Measurements from ENCODE around the gene TGFB3. TPM values are rescaled to one million over a fixed set of nuclear protein-coding genes. Genes with fewer than 3 reads are reported as not detected.
"Not testable (repeated sequence)": the region's sequence is repeated elsewhere in the genome, so short reads cannot be mapped to it uniquely, and the experiment has no call there.

Gene TGFB3
- 2.6 and 3.1 TPM in 2 replicates for total RNA-seq

DNA sequence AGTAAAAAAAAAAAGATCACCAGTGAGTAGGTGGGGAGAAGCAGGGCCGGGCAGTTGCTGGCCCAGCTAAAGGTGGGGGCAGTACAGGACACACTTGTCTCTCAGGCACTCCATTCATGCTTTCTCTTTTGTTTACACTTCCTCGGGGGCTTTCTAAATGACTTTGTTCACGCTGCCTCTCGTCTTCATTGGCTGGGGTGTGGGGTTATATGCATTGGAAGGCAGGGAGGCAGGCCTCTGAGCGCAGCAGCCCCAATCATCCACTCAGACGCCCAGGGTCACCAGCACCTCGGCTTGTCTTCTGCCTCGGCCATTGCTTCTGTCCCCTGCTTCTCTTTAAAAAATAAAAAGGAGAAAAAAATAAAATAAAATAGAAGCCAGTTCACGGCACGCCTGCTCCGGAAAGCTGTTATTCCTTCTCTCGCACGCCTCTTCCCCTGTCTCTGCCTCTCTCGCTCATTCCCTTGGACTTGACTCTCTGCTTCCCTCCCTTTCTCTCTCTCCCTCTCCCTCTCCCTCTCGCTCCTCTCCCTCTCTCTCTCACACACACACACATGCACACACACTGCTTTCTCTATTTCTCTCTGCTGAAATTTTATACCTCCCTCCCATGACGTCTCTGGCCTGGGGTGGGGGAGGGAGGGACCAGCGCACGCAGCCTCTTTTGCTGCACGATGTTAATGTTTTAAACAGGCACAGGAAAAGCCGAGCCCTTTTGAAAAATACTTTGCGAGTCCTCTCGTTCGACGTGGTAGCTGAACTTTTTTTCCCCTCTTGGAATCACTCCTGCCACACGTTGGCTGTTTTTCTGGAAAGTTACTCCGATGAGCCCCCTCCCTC is at the start of gene TGFB3:
Gene TGFB3, minus strand, starts transcription at position 570 of the 840 bp plus-strand sequence. CDS start 1,102 bp downstream, outside the sequence.
- DNase-seq (ENCODE audit: low read depth, low spot score) = peak; percentile 41

DNA sequence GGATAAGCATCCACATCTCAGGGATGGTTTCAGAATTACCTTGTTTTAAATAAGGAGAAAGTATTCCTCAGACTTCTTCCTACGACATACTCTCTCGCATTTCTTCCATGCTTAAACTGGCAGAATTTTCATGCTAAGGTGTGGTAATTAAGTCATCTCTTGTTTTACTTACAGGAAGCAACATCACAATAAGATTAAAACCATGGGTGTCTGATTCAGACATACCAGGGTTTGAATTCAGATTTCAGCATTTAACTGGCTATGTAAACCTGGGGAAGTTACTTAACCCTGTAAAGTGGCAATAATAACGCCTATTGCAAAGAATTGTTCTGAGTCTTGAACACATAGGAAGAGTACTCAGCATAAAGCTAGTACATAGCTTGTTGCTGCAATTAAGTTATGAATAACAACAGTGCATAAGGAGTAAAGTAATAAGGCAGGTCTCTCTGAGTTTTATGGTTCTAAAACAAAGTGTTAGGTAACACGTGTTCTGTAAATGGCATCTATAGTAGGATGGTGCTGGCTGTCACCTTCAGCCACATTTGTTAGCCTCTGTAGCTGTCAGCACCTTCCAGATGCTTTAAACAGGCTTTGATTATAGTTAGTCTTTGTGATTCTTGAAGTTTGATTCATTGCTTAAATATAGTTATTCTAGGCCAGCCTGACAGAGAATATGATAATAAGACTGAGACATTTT is 42.6 kb upstream of the TGFB3 start:
- DNase-seq (ENCODE audit: low read depth, low spot score) = no peak

DNA sequence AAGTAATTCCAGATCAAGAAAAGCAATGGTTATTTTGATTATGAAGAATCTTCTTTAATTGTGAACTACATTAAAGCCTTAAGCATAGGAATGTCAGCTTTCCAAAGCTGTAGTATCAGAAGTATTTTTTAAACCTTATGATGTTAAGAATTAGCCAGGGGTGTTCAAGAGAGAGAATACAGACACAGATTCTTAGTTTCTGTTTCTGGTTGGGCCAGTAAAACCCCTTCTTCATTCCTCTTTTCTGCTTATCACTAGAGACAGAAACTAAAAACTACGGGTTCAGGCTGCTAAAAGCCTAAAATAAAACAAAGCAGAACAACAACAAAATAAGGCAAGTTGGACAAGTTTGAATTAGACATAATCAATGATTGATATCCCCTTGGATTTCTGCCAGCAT is 42.0 kb upstream of the TGFB3 start:
- DNase-seq (ENCODE audit: low read depth, low spot score) = no peak

DNA sequence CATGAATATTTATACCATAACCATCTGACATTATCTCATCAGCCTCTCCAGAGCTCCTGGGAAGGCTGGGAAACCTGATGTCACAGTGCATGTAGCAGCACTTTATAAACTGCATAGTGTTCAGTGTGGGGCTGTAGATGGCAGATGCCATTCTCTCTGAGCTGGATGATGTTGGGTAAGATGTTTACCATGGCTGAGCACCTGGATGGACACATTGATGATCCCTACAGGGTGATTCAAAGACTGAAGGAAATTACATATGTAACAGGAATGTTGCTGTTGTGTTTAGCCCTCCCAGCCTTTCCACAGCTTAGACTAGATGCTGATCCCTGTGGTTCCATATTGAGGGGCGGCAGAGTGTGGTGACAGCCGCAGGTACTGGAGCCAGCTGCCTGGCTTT is 41.2 kb upstream of the TGFB3 start:
- DNase-seq (ENCODE audit: low read depth, low spot score) = no peak

DNA sequence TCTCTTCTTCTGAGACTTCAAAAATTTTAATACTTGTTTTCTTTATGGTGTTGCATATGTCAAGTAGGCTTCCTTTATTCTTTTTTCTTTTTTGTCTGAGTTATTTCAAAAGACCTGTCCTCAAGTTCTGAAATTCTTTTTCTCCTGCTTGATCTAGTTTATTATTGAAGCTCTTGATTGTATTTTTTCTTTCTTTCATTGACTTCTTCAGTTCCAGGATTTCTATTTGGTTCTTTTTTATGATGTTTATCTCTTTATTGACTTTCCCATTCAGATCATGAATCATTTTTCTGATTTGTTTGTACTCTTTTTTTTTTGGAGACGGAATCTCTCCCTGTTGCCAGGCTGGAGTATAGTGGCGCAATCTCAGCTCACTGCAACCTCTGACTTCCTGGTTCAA is 37.9 kb upstream of the TGFB3 start:
- DNase-seq (ENCODE audit: low read depth, low spot score) = no peak

DNA sequence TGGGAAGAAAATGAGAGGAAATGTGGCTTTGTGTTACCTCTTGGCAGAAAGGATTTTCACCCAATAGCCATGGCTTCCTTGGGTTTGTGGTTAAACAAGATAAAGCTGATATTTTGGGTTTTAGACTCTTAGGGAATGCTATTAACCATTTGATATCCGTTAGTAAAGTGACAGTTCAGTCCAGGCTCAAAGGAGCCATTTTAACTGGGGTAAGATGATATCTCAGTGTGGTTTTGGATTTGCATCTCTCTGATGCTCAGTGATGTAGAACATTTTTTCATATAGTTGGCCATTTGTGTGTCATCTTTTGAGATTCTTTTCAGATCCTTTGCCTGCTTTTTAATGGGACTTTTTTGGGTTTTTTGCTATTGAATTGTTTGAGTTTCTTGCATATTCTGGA is 33.9 kb upstream of the TGFB3 start:
- no peak for DNase-seq (ENCODE audit: low read depth, low spot score)

DNA sequence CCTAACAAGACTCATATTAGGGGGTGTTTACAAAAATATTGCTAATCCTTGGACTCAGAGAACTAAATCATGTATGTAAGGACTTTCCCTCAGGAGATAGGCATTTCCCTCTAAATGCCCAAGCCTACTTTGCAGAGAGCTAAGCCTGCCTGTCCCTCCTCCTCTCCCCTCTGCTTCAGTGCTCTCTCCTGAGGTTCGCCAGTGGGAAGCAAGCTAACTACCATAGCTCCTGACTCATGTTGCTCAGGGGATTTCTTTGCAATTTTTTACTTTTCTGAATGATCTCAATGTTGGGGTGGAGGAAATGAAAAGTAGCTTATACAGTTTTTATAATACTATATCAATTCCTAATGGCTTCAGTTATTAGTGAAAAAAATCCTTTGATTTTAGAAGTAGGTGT is 33.4 kb upstream of the TGFB3 start:
- DNase-seq (ENCODE audit: low read depth, low spot score) = no peak

DNA sequence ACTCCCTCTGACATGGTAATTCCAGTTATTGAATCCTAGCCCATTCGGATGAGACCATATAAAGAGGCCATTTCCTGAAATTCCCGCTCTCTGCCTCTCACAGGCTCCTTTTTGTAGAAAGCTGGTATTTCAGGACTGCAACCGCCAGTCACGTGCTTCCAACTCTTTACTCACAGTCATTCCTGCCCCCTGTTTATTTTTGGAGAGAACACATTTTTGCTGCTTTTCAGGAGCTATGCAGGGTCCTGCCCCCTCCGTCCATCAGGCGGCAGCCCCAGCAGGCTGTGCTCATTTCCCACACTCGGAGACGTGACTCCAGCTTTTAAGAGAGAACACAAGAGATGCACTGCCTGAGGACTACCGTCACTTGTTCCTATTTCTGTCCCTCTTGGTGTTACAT is 30.6 kb upstream of the TGFB3 start:
- no peak for DNase-seq (ENCODE audit: low read depth, low spot score)

DNA sequence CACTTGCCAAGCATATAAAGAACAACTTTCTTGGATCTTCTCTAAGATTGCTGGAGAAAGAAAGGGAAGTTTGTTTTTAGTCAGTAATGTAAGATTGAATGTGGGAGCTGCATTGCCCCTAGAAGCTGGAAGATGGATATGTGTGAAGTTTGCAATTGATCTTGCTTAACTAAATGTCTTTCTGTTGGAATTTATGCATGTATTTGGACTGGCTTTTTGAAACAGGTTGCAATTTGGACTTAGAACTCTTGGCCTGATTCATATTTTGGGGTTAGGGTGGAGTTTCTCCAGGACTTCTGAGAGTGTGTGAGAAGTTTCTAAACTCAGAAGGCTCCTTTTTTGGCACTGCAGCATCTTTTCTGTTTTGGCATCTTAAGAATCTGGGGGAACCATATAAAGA is 30.1 kb upstream of the TGFB3 start:
- DNase-seq (ENCODE audit: low read depth, low spot score) = no peak

DNA sequence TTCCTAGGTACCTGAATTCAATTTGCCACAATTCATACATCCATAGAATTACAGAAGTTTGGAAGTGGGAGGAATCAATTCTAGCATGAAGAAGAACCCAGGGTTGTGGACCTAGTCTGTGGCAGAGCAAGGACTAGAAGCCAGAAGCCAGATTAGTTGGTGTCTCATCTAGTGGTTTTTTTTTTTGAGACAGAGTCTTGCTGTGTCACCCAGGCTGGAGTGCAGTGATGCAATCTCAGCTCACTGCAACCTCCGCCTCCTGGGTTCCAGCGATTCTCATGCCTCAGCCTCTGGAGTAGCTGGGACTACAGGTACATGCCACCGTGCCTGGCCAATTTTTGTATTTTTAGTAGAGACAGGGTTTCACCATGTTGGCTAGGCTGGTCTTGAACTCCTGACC is 27.8 kb upstream of the TGFB3 start:
- DNase-seq (ENCODE audit: low read depth, low spot score) = not testable (repeated sequence)

DNA sequence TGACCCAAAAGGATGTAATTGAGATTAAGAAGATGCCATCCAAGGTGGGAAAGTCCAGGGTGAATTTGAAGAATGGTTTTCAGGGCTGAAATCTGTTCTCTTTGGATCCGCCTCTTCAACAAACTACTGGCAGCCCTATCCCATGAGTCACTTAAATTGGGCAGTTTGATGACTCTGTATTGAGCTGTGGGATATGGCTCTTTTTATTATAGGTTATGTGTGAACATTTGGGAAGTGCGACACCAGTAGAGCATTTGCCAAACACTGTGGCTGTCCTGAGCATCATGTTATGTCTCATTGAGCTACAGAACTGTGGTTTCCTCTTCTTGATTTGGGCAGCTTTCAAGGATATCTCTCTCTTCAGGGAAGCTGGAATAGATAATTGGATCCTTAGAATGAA is 26.1 kb upstream of the TGFB3 start:
- DNase-seq (ENCODE audit: low read depth, low spot score) = no peak

DNA sequence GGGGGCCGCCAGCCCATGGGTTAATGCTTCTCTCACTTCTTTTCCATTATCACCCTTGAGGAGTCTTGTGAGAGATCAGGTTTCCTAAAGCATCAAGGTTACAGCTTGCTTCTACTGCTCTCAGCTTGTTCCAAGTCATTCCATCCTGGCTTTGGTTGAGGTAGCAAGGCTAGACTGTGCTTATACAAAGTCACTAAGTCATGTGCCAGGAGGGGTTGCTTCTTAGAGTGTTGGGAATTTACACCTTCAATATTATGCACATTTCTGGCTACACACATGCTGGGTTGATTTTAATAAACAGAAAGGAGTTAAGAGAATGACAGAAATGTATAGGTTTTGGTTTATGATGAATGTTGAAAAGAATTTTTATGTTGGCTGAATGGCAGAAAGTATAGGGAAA is 25.6 kb upstream of the TGFB3 start:
- DNase-seq (ENCODE audit: low read depth, low spot score) = no peak

DNA sequence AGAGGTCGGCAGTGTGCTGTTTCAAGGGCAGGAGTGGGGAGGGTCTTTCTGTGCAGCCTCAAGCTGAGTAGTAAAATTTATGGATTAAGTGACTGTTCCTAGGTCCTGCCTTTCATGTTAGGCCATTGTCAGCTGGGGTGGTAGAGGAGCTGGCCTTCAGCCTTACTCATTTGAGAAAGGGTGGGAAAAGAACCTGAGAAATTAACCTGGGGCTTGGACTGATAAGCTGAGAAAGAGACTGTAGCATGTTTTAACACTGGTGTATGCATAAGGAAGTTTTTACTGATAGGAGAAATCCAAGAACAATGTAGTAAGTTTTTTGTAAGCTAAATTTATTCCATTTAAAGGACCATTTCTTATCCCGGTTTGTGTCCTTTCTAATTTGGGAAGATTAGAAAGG is 24.5 kb upstream of the TGFB3 start:
- DNase-seq (ENCODE audit: low read depth, low spot score) = no peak

DNA sequence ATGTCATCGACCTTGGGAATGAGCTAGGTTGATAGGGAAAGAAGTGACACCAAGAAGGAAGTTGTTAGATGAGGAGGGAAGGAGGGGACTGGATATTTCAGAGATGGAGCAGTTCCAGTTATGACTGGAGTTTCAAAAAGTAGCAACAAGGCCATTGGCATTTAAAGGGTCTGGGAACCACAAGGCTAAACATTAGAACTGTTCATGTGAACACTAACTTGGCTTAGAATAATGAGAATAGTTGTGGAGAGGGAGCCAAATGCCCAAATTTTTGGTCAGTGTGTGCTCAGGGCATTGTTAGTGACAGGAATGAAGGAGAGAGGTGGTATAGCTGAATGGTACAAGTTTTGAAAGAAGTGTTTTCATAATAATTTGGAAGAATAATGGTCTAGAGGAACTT is 20.6 kb upstream of the TGFB3 start:
- DNase-seq (ENCODE audit: low read depth, low spot score) = no peak

DNA sequence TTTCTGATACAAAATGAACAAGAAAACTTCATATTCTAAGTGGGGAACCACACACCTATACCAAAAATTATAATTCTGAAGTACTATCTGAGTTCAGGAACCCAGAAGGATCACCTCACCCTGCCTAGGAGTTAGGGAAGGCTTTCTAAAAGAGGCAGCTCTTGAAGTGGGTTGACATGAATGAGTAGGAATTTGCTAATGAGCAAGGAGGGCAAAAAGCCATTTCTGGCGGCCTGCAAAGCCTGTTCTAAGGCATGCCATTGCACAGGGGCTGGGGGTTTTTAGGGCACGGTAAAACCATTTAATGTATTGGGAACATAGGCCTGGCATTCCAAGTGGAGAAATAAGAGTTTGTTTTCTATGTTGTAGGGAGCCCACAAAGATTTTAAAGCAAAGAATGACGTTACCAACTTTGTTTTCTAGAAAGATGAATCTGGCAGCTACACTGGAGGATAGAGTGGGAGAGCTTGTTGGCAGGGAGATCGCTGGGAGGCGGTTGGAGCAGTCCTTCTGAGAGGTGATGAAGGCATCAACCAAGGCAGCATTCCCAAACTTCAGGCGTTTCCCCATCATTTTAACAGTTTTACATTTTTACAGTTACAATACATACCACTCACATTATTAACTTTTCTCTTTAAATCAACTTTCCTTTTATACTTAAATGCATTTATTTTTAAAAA is 17.9 kb upstream of the TGFB3 start:
- no peak for DNase-seq (ENCODE audit: low read depth, low spot score)

DNA sequence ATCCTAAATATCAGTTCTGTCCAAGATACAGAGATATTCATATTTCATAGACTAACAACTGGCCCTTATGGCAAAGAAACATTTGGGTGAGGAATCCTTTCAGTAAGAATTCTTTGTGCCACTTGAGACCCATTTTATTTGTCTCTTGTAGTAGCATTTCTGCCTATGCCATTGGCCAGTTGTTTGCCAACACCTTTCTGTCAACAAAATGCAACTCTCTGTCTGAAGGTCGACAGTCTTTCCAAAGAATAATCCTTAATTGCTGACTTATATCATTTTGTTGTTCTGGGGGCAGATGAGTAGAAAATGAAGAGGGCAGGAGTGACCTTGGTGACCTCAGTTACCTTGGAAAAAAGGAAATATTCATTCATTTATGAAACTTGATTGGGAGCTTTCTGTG is 14.7 kb upstream of the TGFB3 start:
- no peak for DNase-seq (ENCODE audit: low read depth, low spot score)

DNA sequence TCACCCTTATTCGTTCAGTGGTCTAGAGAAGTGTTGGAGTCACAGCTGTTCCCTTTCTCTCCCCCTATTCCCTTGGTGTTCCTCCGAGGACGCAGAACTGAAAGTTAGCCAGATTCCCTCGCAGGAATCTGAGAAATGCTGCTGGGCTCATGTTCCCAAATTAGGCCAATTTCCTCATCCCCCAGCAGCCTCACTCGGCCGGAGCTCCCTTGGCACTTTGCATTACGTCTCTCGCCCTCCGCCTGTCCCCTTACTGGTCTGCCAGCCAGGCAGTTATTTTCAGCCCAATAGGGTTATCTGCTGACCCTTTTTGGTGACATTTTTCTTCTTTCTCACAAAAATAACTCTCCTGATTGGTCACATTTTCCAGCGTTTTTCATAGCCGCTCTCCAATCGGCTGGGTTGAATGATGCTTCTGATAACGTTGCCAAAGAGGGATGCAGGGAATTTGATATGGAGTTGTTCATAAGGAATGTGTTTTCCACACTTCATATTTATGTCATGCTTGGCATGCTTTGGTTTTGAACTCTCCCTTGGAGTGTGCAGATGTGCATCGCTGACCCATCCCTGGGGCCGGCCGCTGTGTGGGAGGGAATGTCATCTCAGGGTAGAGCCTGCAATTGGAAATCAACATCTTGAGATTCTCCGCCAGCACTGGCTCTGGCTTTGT is 13.7 kb upstream of the TGFB3 start:
- DNase-seq (ENCODE audit: low read depth, low spot score) = no peak

DNA sequence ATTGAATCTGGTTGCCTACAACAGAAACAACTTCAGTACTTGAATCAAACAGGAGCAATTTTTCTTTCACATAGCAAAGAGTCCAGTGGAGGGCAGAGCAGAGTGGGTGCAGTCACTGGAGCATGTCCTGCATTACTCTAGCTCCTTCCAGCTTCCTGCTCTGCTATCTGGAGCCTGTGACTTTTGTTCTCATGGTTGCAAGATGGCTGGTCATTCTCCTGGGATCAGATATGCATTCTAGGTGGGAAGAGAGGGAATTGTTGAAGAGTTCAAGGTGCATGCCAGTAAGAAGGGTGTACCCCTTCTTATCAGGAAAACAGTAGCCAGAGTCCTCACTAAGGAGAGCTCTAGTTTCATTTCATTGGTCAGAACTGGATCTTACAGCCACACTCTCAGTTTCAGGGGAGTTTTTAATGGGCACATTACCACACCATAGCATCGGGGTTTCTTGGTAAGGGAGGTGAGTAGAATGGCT is 11.8 kb upstream of the TGFB3 start:
- no peak for DNase-seq (ENCODE audit: low read depth, low spot score)

DNA sequence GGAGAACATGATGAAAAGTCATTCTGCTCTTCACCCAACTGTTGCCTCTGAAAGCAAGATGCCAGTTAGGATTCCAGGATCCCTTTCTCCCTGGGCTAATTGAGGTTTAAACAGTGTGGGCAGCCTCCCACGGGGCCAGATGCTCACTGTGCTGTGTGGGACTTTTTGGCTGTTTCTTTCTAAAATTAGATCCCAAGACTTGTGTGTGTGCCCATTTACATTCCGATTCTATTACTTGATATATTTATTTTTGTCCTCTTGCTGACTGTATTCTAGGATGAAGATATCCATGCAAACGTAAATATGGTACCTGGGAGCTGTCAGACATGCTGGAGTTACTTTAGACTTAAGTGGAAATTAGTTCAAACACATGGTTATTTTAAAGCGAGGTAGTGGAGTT is 10.0 kb upstream of the TGFB3 start:
- DNase-seq (ENCODE audit: low read depth, low spot score) = no peak

DNA sequence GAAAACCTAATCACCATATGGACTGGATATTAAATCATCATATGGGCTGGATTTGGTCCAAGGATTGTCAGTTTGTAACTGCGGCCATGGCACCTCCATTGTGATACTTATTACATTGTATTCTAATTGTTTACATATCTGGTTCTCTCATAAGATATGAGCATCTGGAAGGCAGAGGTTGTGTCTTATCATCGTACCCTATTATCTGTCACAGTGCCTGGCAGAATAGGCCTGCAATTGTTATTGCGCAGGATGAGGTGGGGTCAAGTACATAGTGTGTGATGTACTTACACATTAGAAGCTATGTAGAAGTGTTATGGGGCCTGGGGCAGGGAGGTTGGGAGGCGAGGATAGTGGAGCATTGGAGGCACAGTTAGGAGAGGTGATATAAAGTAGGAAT is 8.5 kb upstream of the TGFB3 start:
- no peak for DNase-seq (ENCODE audit: low read depth, low spot score)

DNA sequence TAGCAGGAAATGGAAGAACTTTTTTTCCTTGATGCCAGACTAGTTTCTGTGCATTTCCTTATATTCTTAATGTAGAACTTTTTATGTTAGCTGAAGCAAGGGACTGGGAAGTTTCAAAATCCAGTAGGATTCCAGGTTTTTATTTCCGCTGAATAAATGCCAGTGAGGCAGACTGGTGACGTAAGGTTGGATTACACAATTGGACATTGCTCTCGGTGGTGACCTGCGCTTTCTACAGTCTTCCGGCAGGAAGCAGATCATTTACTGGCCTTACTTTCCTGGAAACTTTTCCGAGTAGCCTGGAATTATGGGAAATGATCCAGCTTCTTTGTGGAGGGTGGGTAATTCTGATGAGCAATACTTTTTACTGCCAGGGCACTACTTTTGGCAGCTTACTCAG is 7.3 kb upstream of the TGFB3 start:
- peak; percentile 93 for DNase-seq (ENCODE audit: low read depth, low spot score)
